NCI-H446 (cell line): ENCODE measurements around the gene PLCB1.

Experiments used
- DNase-seq, 2 experiments: peaks; one replicate each; lab custom pipeline; 2025; lab: John Stamatoyannopoulos, UW

The PLCB1 gene

GRCh38 chr20:8657664-8658063, 525.6 kb downstream of the PLCB1 start:
- no peak for DNase-seq

GRCh38 chr20:8658103-8658502, 526.0 kb downstream of the PLCB1 start:
- DNase-seq: no peak

- no peak for DNase-seq
Measured at GRCh38 chr20:8661229-8661952, 529.3 kb downstream of the PLCB1 start.

GRCh38 chr20:8662433-8662954, 530.4 kb downstream of the PLCB1 start:
- DNase-seq: no peak

- DNase-seq: no peak
Measured at GRCh38 chr20:8663424-8663823, 531.4 kb downstream of the PLCB1 start.

GRCh38 chr20:8664778-8665177, 532.7 kb downstream of the PLCB1 start:
- DNase-seq: no peak

- no peak for DNase-seq
Measured at GRCh38 chr20:8667306-8667705, 535.2 kb downstream of the PLCB1 start.

GRCh38 chr20:8670207-8670892, 538.3 kb downstream of the PLCB1 start:
- DNase-seq: no peak

- DNase-seq: peak; percentile 95 to 98
Measured at GRCh38 chr20:8670893-8671215, 538.8 kb downstream of the PLCB1 start.

- peak; percentile 42 to 58 for DNase-seq
Measured at GRCh38 chr20:8671370-8671961, 539.4 kb downstream of the PLCB1 start.

- DNase-seq: peak in 1 of 2 experiments; percentile 60
Measured at GRCh38 chr20:8673116-8673515, 541.0 kb downstream of the PLCB1 start.

GRCh38 chr20:8675896-8676295, 543.8 kb downstream of the PLCB1 start:
- DNase-seq: no peak

- DNase-seq: no peak
Measured at GRCh38 chr20:8678098-8678776, 546.2 kb downstream of the PLCB1 start.

- no peak for DNase-seq
Measured at GRCh38 chr20:8689337-8689736, 557.3 kb downstream of the PLCB1 start.

- no peak for DNase-seq
Measured at GRCh38 chr20:8690074-8690473, 558.0 kb downstream of the PLCB1 start.

- DNase-seq: no peak
Measured at GRCh38 chr20:8693709-8694108, 561.6 kb downstream of the PLCB1 start.

- DNase-seq: no peak
Measured at GRCh38 chr20:8700756-8701155, 568.7 kb downstream of the PLCB1 start.

GRCh38 chr20:8706961-8707700, 575.1 kb downstream of the PLCB1 start:
- no peak for DNase-seq

GRCh38 chr20:8709627-8710026, 577.6 kb downstream of the PLCB1 start:
- DNase-seq: peak; percentile 31 to 56

GRCh38 chr20:8711501-8711900, 579.4 kb downstream of the PLCB1 start:
- DNase-seq: no peak

- DNase-seq: no peak
Measured at GRCh38 chr20:8714206-8714605, 582.1 kb downstream of the PLCB1 start.

GRCh38 chr20:8718279-8718678, 586.2 kb downstream of the PLCB1 start:
- no peak for DNase-seq
